GM10266 (cell line): ENCODE measurements around the gene MYB.
A peak's percentile ranks its signal among the peaks of the same experiment; 100 is the strongest.
"Not testable (repeated sequence)": the region's sequence is repeated elsewhere in the genome, so short reads cannot be mapped to it uniquely, and the experiment has no call there.

ENCODE experiments used
- DNase-seq: peaks from one replicate; pipeline ENCODE4 v3.0.0; 2012; ENCODE audit errors: extremely low spot score
- TF ChIP-seq, protein P1 (sequence below): IDR thresholded peaks from 2 replicates; pipeline ENCODE4 v1.5.1; 2012; ENCODE audit warnings: mild to moderate bottlenecking, low read depth; ENCODE audit not compliant: control insufficient read depth, insufficient read depth; ENCODE audit errors: missing control alignments

The MYB gene

GRCh38 chr6:135180542-135181332 is at the start of gene MYB:
Gene MYB, plus strand, starts transcription at chr6:135181308. Its CDS starts 206 bp downstream, at chr6:135181514.
- TF ChIP-seq, protein P1, sequence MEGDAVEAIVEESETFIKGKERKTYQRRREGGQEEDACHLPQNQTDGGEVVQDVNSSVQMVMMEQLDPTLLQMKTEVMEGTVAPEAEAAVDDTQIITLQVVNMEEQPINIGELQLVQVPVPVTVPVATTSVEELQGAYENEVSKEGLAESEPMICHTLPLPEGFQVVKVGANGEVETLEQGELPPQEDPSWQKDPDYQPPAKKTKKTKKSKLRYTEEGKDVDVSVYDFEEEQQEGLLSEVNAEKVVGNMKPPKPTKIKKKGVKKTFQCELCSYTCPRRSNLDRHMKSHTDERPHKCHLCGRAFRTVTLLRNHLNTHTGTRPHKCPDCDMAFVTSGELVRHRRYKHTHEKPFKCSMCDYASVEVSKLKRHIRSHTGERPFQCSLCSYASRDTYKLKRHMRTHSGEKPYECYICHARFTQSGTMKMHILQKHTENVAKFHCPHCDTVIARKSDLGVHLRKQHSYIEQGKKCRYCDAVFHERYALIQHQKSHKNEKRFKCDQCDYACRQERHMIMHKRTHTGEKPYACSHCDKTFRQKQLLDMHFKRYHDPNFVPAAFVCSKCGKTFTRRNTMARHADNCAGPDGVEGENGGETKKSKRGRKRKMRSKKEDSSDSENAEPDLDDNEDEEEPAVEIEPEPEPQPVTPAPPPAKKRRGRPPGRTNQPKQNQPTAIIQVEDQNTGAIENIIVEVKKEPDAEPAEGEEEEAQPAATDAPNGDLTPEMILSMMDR: no peak
- peak; percentile 94 for DNase-seq

DNA sequence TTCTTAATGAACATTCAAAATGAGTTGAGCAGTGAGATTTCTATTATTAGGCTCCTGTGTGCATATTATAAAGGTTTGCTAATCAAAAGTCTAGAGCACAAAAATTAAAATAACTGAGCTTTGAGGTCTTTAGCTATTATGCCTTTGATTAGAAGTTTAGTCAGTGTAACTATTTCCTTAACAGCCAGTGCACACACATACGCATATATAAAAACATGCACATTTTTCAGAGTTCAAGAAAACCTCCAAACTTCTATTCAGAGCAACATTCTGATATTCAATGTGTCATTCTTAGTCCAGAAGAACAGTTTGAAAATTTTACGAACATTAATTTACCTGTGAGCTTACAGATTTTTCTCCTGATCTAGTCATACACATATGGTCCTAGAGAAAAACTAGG is 48.3 kb upstream of the MYB start:
- TF ChIP-seq, protein P1: no peak
- no peak for DNase-seq

DNA sequence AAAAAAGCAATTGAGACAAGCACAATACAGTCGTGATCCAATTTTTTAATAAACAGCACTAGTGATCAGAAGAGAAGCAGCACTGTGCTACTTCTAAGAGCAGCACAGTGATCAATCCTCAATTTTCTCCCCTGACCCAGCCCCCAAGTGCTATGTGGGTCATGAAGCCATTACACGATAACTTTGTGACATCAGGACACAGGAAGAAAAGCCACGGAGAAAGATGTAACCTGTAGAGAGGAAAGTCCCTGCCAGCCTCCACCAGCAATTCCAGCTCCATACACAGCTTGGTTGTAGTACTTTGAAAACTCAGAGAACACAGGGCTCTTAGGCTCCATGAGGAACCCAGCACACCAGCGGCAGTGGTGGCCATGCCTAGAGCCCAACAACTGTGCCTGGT is 45.3 kb upstream of the MYB start:
- DNase-seq: no peak
- TF ChIP-seq, protein P1: no peak

DNA sequence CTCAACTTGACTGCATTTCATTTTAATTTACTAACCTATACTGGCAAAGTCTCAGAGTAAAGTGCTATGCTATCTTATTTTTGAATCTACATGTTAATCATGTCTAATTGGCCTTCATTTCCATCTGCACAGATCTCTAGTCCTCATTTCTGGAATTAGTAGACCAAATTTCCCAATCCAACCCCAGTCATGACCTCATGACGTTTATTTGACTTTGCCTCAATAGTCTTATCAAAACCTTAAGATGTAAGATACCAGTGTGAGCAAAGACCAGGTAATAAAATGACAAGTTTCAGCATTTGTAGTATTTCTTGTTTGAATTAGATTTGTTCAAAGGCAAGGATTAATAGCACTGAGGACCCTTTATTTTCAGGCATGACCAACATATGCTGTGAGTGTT is 43.3 kb upstream of the MYB start:
- no peak for DNase-seq
- TF ChIP-seq, protein P1: no peak

DNA sequence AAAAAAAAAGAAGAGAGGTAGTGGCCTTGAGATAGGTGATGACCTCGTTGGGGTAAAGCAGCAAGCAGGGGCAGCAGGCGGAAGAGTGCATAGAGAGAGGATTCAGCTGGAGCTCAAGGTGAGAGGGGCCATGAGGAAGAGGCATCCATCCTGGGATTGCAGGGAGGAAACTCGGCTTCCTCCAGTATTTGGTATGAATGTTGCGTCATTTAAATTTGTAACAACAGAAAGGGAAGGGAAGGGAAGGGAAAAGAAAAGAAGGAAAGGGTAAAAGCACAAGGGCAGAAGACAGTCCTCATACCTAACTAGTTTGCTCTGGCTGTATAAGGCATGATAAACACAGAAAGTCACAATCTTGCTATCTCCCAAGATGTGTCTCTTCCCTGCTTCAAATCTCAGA is 39.9 kb upstream of the MYB start:
- no peak for DNase-seq
- TF ChIP-seq, protein P1: no peak

DNA sequence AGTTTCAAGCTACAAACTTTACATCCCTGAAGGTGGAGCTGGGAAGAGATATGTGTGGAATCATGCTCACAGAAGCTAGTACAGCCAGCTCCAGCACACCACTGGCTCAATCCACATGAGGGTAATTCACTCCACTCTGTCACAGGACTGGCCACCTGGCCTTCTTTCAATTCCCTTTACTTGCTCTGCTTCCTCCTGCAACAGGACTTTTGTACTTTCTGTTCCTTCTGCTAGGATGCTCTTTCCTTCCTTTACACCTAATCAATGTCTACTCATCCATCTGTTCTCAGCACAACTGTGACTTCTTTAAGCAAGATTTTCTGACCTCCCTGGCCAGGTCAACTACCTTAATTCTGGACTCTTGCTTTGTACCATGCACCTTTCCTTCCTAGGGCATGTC is 39.4 kb upstream of the MYB start:
- TF ChIP-seq, protein P1: no peak
- DNase-seq: no peak

DNA sequence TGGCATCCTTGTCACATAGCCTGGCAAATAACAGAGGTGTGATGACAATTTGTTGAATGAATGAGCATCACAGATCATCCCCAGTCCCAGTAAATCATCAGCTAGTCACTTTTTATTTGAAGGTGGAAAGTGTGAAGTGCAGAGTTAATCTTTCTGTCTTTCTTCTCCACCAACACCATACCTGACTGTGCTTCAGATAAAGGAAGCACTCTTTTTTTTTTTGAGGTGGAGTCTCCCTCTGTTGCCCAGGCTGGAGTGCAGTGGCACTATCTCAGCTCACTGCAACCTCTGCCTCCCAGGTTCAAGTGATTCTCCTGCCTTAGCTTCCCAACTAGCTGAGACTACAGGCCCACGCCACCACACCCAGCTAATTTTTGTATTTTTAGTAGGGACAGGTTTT is 38.9 kb upstream of the MYB start:
- DNase-seq: not testable (repeated sequence)

DNA sequence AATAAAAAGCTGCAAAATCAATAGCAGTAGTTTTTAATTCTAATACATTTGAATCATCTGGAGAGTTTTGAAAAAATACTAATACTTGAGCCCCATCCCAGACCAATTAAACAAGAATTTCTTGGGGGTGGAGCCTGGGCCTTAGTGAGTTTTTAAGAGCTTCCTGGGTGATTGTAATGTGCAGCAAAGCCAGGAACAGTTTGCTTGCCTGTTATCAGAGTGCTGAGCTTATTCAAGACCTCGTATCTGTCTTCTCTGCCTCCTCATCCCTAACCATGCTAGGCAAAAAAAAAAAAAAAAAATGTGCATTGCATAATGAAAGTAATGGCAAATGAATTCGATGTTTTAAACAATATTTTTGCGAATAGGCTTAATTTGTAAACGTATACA is 36.4 kb upstream of the MYB start:
- no peak for DNase-seq
- TF ChIP-seq, protein P1: no peak
